ENCODE results near the gene GRK5.
"Not testable (repeated sequence)": the region's sequence is repeated elsewhere in the genome, so short reads cannot be mapped to it uniquely, and the experiment has no call there.

Gene GRK5

GRCh38 chr10:119251315-119251708 is 43.9 kb downstream of the GRK5 start:
- DNase-seq (ENCODE audit: low read depth) = no peak

- no peak for DNase-seq (ENCODE audit: low read depth)
Observed at GRCh38 chr10:119252051-119252465, 44.7 kb downstream of the GRK5 start.

- DNase-seq (ENCODE audit: low read depth) = no peak
Observed at GRCh38 chr10:119252470-119253151, 45.2 kb downstream of the GRK5 start.

GRCh38 chr10:119253433-119254174 is 46.2 kb downstream of the GRK5 start:
- DNase-seq (ENCODE audit: low read depth) = no peak

GRCh38 chr10:119254335-119254734 is 47.0 kb downstream of the GRK5 start:
- DNase-seq (ENCODE audit: low read depth) = no peak

GRCh38 chr10:119256030-119256429 is 48.7 kb downstream of the GRK5 start:
- no peak for DNase-seq (ENCODE audit: low read depth)

GRCh38 chr10:119256897-119257296 is 49.5 kb downstream of the GRK5 start:
- DNase-seq (ENCODE audit: low read depth) = no peak

GRCh38 chr10:119257899-119258419 is 50.6 kb downstream of the GRK5 start:
- DNase-seq (ENCODE audit: low read depth) = no peak

GRCh38 chr10:119259345-119259744 is 52.0 kb downstream of the GRK5 start:
- no peak for DNase-seq (ENCODE audit: low read depth)

GRCh38 chr10:119261016-119261415 is 53.6 kb downstream of the GRK5 start:
- DNase-seq (ENCODE audit: low read depth) = not testable (repeated sequence)

- DNase-seq (ENCODE audit: low read depth) = no peak
Observed at GRCh38 chr10:119263951-119264617, 56.7 kb downstream of the GRK5 start.

GRCh38 chr10:119265691-119266090 is 58.3 kb downstream of the GRK5 start:
- DNase-seq (ENCODE audit: low read depth) = no peak

- DNase-seq (ENCODE audit: low read depth) = no peak
Observed at GRCh38 chr10:119267384-119267783, 60.0 kb downstream of the GRK5 start.

- DNase-seq (ENCODE audit: low read depth) = no peak
Observed at GRCh38 chr10:119268428-119268827, 61.1 kb downstream of the GRK5 start.

GRCh38 chr10:119268871-119269506 is 61.6 kb downstream of the GRK5 start:
- peak; percentile 55 for DNase-seq (ENCODE audit: low read depth)

GRCh38 chr10:119269737-119270136 is 62.4 kb downstream of the GRK5 start:
- no peak for DNase-seq (ENCODE audit: low read depth)

- no peak for DNase-seq (ENCODE audit: low read depth)
Observed at GRCh38 chr10:119270762-119271366, 63.5 kb downstream of the GRK5 start.

GRCh38 chr10:119272338-119272734 is 65.0 kb downstream of the GRK5 start:
- DNase-seq (ENCODE audit: low read depth) = not testable (repeated sequence)

GRCh38 chr10:119272736-119273135 is 65.4 kb downstream of the GRK5 start:
- no peak for DNase-seq (ENCODE audit: low read depth)

GRCh38 chr10:119273413-119273812 is 66.0 kb downstream of the GRK5 start:
- DNase-seq (ENCODE audit: low read depth) = no peak

- no peak for DNase-seq (ENCODE audit: low read depth)
Observed at GRCh38 chr10:119274519-119275045, 67.2 kb downstream of the GRK5 start.

GRCh38 chr10:119275085-119275484 is 67.7 kb downstream of the GRK5 start:
- no peak for DNase-seq (ENCODE audit: low read depth)
